Gastrocnemius medialis (tissue), 4 donors: ENCODE measurements around the gene ADH1A. TPM values are rescaled to one million over a fixed set of nuclear protein-coding genes. Genes with fewer than 3 reads are reported as not detected.
A peak's percentile ranks its signal among the peaks of the same experiment; 100 is the strongest.

Experiments
- ATAC-seq, 2 donors: fragments of 150-250 bp; one replicate each; pipeline ENCODE4 v1.9.1; 2016
- DNase-seq, 2 donors: peaks; one replicate each; pipeline ENCODE4 v3.0.0-alpha.2; 2019
- H3K27ac ChIP-seq, 4 donors: fragments of 200-600 bp; sonication (generic); 1 replicate in 1 of 4; 2 replicates in 3 of 4; pipeline ENCODE4 v1.5.1; 2016 to 2018; ENCODE audit warnings: mild to moderate bottlenecking in 2 of 4, moderate library complexity in 1 of 4
- H3K27me3 ChIP-seq, 3 donors: fragments of 200-600 bp; sonication (generic) in 2 of 3; 1 replicate in 1 of 3; 2 replicates in 2 of 3; pipeline versions ENCODE4 v1.5.1 to v1.6.0; 2016 to 2019; ENCODE audit warnings: mild to moderate bottlenecking in 1 of 3, moderate library complexity in 1 of 3
- H3K36me3 ChIP-seq, 2 donors: fragments of 200-600 bp; sonication (generic) in 1 of 2; one replicate each; pipeline ENCODE4 v1.5.1; 2017 to 2018
- H3K4me1 ChIP-seq, 2 donors: fragments of 200-600 bp; sonication (generic) in 1 of 2; one replicate each; pipeline ENCODE4 v1.5.1; 2016 to 2017; ENCODE audit warnings: mild to moderate bottlenecking in 2 of 2
- H3K4me3 ChIP-seq, 4 donors: fragments of 200-600 bp; sonication (generic) in 3 of 4; 1 replicate in 1 of 4; 2 replicates in 3 of 4; pipeline ENCODE4 v1.5.1; 2016 to 2019; ENCODE audit warnings: mild to moderate bottlenecking in 2 of 4
- H3K9me3 ChIP-seq, 3 donors: fragments of 200-600 bp; sonication (generic) in 2 of 3; 1 replicate in 1 of 3; 2 replicates in 2 of 3; pipeline ENCODE4 v1.5.1; 2016 to 2019
- CTCF ChIP-seq, 5 experiments: fragments of 450-650 bp in 3 of 5; fragments of 200-600 bp in 2 of 5; sonication (generic) in 2 of 5; IDR thresholded peaks in 4 of 5; conservative IDR thresholded peaks in 1 of 5; 1 replicate in 4 of 5; 2 replicates in 1 of 5; pipeline ENCODE4 v1.5.1; 2016 to 2019; ENCODE audit warnings: antibody characterized with exemption in 5 of 5, mild to moderate bottlenecking in 3 of 5, moderate library complexity in 3 of 5
- POLR2A ChIP-seq, 2 donors: fragments of 450-650 bp; IDR thresholded peaks; one replicate each; pipeline ENCODE4 v1.6.1; 2017; ENCODE audit warnings: antibody characterized with exemption in 2 of 2, mild to moderate bottlenecking in 2 of 2, moderate library complexity in 2 of 2
- in situ Hi-C, 4 donors: fragments of 200-750 bp; cut with MboI; loops; one replicate each; pipeline versions ENCODE4 v1.15.0 to v1.8.0; 2017; ENCODE audit warnings: low sequenced_read_pairs in 4 of 4
- intact Hi-C: fragments of 100-400 bp; cut with DNase I; formaldehyde crosslinking; loops from one replicate; pipeline ENCODE4 v1.15.1; 2023; ENCODE audit warnings: low total_unique reads
- total RNA-seq, 4 donors: library from RNA; depleted of rRNA; stranded (reverse); fragments of >200 nt; gene quantifications; one replicate each; pipeline versions ENCODE4 v1.1.0 to v1.2.3, GENCODE V29; 2016

ADH1A gene
- total RNA-seq, 4 donors from 2014 or later = 0.33 to 2.0 TPM; not detected in 2

GRCh38 chr4:99310389-99310788 is 19.6 kb upstream of the ADH1A start:
- TF ChIP-seq CTCF (IDR thresholded peaks at IDR 0.05 in 4 of 5, conservative IDR thresholded peaks at IDR 0.05 in 1 of 5) (no peak), POLR2A (IDR thresholded peaks at IDR 0.05) (no peak)

GRCh38 chr4:99305638-99306400 is 15.0 kb upstream of the ADH1A start:
- no peaks in the 10 kb centered on the region for H3K9me3 ChIP-seq
- in situ Hi-C loops = no loop called here
- ATAC-seq = no peak
- intact Hi-C loops = no loop called here
- TF ChIP-seq CTCF (IDR thresholded peaks at IDR 0.05 in 4 of 5, conservative IDR thresholded peaks at IDR 0.05 in 1 of 5) (no peak), POLR2A (IDR thresholded peaks at IDR 0.05) (no peak)
- H3K27me3 ChIP-seq = no peaks in the 10 kb centered on the region
- H3K4me1 ChIP-seq = peaks cover 5 to 11% of the 10 kb centered on the region in 2 donors
- H3K27ac ChIP-seq = no peak overlapping the region
- no peak overlapping the region for H3K4me3 ChIP-seq
- DNase-seq = no peak
- no peaks in the 10 kb centered on the region for H3K36me3 ChIP-seq

More at GRCh38 chr4:99310389-99310788, 19.6 kb upstream of the ADH1A start:
- ATAC-seq (no peak), DNase-seq (no peak)
- no peak overlapping the region for H3K27ac ChIP-seq
- H3K4me1 ChIP-seq = no peaks in the 10 kb centered on the region
- H3K9me3 ChIP-seq = no peaks in the 10 kb centered on the region
- no peak overlapping the region for H3K4me3 ChIP-seq
- no peaks in the 10 kb centered on the region for H3K27me3 ChIP-seq
- intact Hi-C loops = no loop called here
- in situ Hi-C loops = no loop called here
- H3K36me3 ChIP-seq = no peaks in the 10 kb centered on the region

GRCh38 chr4:99301376-99302164 is 10.8 kb upstream of the ADH1A start:
- Histone ChIP-seq H3K36me3 (no peaks in the 10 kb centered on the region), H3K9me3 (no peaks in the 10 kb centered on the region), H3K4me1 (peaks cover 10 to 16% of the 10 kb centered on the region in 2 donors), H3K27ac (peak overlapping the region; percentile 56 to 69 (median 60)), H3K4me3 (no peak overlapping the region), H3K27me3 (no peaks in the 10 kb centered on the region)
- intact Hi-C loops = loop anchor here (2.0 kb wide), 1 partner anchor 21 kb away; no protein-coding TSS in a partner anchor
- ATAC-seq (no peak), DNase-seq (no peak)
- in situ Hi-C loops = no loop called here
- no peak for TF ChIP-seq POLR2A (IDR thresholded peaks at IDR 0.05)
- TF ChIP-seq CTCF (IDR thresholded peaks at IDR 0.05 in 4 of 5, conservative IDR thresholded peaks at IDR 0.05 in 1 of 5) = no peak

- peak overlapping the region; percentile 56 to 69 (median 60) for H3K27ac ChIP-seq
- intact Hi-C loops = loop anchor here (2.0 kb wide), 1 partner anchor 22 kb away; no protein-coding TSS in a partner anchor
- peaks cover 10 to 16% of the 10 kb centered on the region in 2 donors for H3K4me1 ChIP-seq
- TF ChIP-seq POLR2A (IDR thresholded peaks at IDR 0.05) = no peak
- TF ChIP-seq CTCF (IDR thresholded peaks at IDR 0.05 in 4 of 5, conservative IDR thresholded peaks at IDR 0.05 in 1 of 5) = no peak
- in situ Hi-C loops = no loop called here
- no peaks in the 10 kb centered on the region for H3K27me3 ChIP-seq
- ATAC-seq (peak; percentile 90 to 96), DNase-seq (peak; percentile 79 to 84)
- H3K9me3 ChIP-seq = no peaks in the 10 kb centered on the region
- no peaks in the 10 kb centered on the region for H3K36me3 ChIP-seq
- H3K4me3 ChIP-seq = no peak overlapping the region
These were observed 10.1 kb upstream of the ADH1A start for GRCh38 chr4:99300934-99301333.
